Muscle of leg (tissue), 11 donors: ENCODE data around the gene DCAF11. TPM values are rescaled to one million over a fixed set of nuclear protein-coding genes. Genes with fewer than 3 reads are reported as not detected.

Experiments
- DNase-seq: peaks from one replicate; pipeline ENCODE4 v3.0.0; 2013
- H3K27ac ChIP-seq: one replicate; pipeline ENCODE4 v1.5.1; 2013; ENCODE audit warnings: mild to moderate bottlenecking, low read length, control low read depth
- H3K27me3 ChIP-seq: one replicate; pipeline ENCODE4 v1.6.1; 2013; ENCODE audit warnings: low read length; ENCODE audit not compliant: control insufficient read depth, insufficient read depth
- H3K36me3 ChIP-seq: one replicate; pipeline ENCODE4 v1.6.1; 2013; ENCODE audit warnings: low read length; ENCODE audit not compliant: control insufficient read depth, insufficient read depth
- H3K4me1 ChIP-seq: one replicate; pipeline ENCODE4 v1.6.1; 2013; ENCODE audit warnings: low read length; ENCODE audit not compliant: control insufficient read depth, insufficient read depth
- H3K4me3 ChIP-seq: one replicate; pipeline ENCODE4 v1.5.1; 2013; ENCODE audit warnings: low read length, control low read depth
- H3K9me3 ChIP-seq: replicated peaks from 2 replicates; pipeline ENCODE4 v1.6.1; 2013; ENCODE audit warnings: low read depth, low read length; ENCODE audit not compliant: control insufficient read depth
- WGBS: methylation state at CpG from one replicate; pipeline ENCODE4 v1.1.5; 2013; ENCODE audit warnings: missing lambda C conversion rate; ENCODE audit not compliant: insufficient coverage; 5-methylcytosine and 5-hydroxymethylcytosine counted together
- polyA plus RNA-seq, 8 donors: library from polyadenylated mRNA; unstranded; fragments of 120-200 nt; gene quantifications; one replicate each; pipeline versions ENCODE4 v1.2.1 to v1.2.3, GENCODE V29; 2013; ENCODE audit warnings: inconsistent platforms in 1 of 8, low replicate concordance in 1 of 8; ENCODE audit not compliant: insufficient read length in 8 of 8, insufficient read depth in 1 of 8
- total RNA-seq: library from RNA; stranded (reverse); fragments of 120-200 nt; gene quantifications from one replicate; pipeline ENCODE4 v1.2.4, GENCODE V29; 2013

DCAF11 gene
- total and polyA plus RNA-seq, 9 donors, result 40.2 to 47.8 (median 43.6) TPM

GRCh38 chr14:24078146-24078545, 36.4 kb upstream of the DCAF11 start:
- no CpG with 5 or more reads among the region's 3 CpGs for WGBS
- H3K27ac ChIP-seq, result no peak overlapping the region
- no peaks in the 10 kb centered on the region for H3K36me3 ChIP-seq
- H3K27me3 ChIP-seq, result peaks cover 52% of the 10 kb centered on the region
- no peak for DNase-seq
- H3K4me3 ChIP-seq, result no peak overlapping the region
- no peaks in the 10 kb centered on the region for H3K9me3 ChIP-seq
- H3K4me1 ChIP-seq, result peaks cover 11% of the 10 kb centered on the region

- H3K27ac ChIP-seq, result no peak overlapping the region
- peaks cover 11% of the 10 kb centered on the region for H3K4me1 ChIP-seq
- H3K4me3 ChIP-seq, result no peak overlapping the region
- H3K9me3 ChIP-seq, result no peaks in the 10 kb centered on the region
- DNase-seq, result no peak
- H3K27me3 ChIP-seq, result peaks cover 46% of the 10 kb centered on the region
- 27% methylated on average over 5 of the region's 9 CpGs for WGBS
- no peaks in the 10 kb centered on the region for H3K36me3 ChIP-seq
Measured at GRCh38 chr14:24079491-24080141, 35.0 kb upstream of the DCAF11 start.

- H3K9me3 ChIP-seq, result no peaks in the 10 kb centered on the region
Measured at GRCh38 chr14:24080142-24080530, 34.4 kb upstream of the DCAF11 start.

GRCh38 chr14:24080888-24081738, 33.5 kb upstream of the DCAF11 start:
- peaks cover 11% of the 10 kb centered on the region for H3K4me1 ChIP-seq
- peaks cover 46% of the 10 kb centered on the region for H3K27me3 ChIP-seq
- H3K27ac ChIP-seq, result no peak overlapping the region
- WGBS, result under 1% methylated on average over 62 of the region's 74 CpGs
- no peaks in the 10 kb centered on the region for H3K9me3 ChIP-seq
- no peaks in the 10 kb centered on the region for H3K36me3 ChIP-seq
- DNase-seq, result peak; percentile 27
- H3K4me3 ChIP-seq, result peak overlapping the region; percentile 45

More at GRCh38 chr14:24080142-24080530, 34.4 kb upstream of the DCAF11 start:
- 61% methylated on average over 6 of the region's 6 CpGs for WGBS
- Histone ChIP-seq H3K36me3 (no peaks in the 10 kb centered on the region), H3K27ac (no peak overlapping the region), H3K4me1 (peaks cover 11% of the 10 kb centered on the region), H3K4me3 (no peak overlapping the region), H3K27me3 (peaks cover 46% of the 10 kb centered on the region)
- DNase-seq, result no peak

- Histone ChIP-seq H3K4me1 (peaks cover 11% of the 10 kb centered on the region), H3K27me3 (peaks cover 46% of the 10 kb centered on the region), H3K36me3 (no peaks in the 10 kb centered on the region), H3K27ac (no peak overlapping the region), H3K9me3 (no peaks in the 10 kb centered on the region), H3K4me3 (peak overlapping the region; percentile 45)
- 14% methylated on average over 18 of the region's 26 CpGs for WGBS
- no peak for DNase-seq
Measured at GRCh38 chr14:24081739-24082211, 32.8 kb upstream of the DCAF11 start.

- no peak overlapping the region for H3K27ac ChIP-seq
- WGBS, result 50% methylated on average over 1 of the region's 5 CpGs
- no peaks in the 10 kb centered on the region for H3K9me3 ChIP-seq
- H3K4me1 ChIP-seq, result peaks cover 11% of the 10 kb centered on the region
- H3K36me3 ChIP-seq, result no peaks in the 10 kb centered on the region
- H3K27me3 ChIP-seq, result peaks cover 43% of the 10 kb centered on the region
- no peak overlapping the region for H3K4me3 ChIP-seq
- no peak for DNase-seq
Measured at GRCh38 chr14:24082411-24083080, 32.0 kb upstream of the DCAF11 start.

GRCh38 chr14:24083462-24083861, 31.1 kb upstream of the DCAF11 start:
- Histone ChIP-seq H3K27ac (no peak overlapping the region), H3K9me3 (no peaks in the 10 kb centered on the region), H3K4me3 (no peak overlapping the region), H3K27me3 (peaks cover 41% of the 10 kb centered on the region), H3K4me1 (peaks cover 11% of the 10 kb centered on the region), H3K36me3 (no peaks in the 10 kb centered on the region)
- 87% methylated on average over 1 of the region's 3 CpGs for WGBS
- DNase-seq, result no peak

- Histone ChIP-seq H3K4me3 (no peak overlapping the region), H3K27me3 (peaks cover 35% of the 10 kb centered on the region), H3K4me1 (peaks cover 11% of the 10 kb centered on the region), H3K36me3 (no peaks in the 10 kb centered on the region), H3K27ac (no peak overlapping the region), H3K9me3 (no peaks in the 10 kb centered on the region)
- WGBS, result 84% methylated on average over 2 of the region's 2 CpGs
- no peak for DNase-seq
Measured at GRCh38 chr14:24084440-24084839, 30.1 kb upstream of the DCAF11 start.

GRCh38 chr14:24085215-24085614, 29.4 kb upstream of the DCAF11 start:
- Histone ChIP-seq H3K27me3 (peaks cover 27% of the 10 kb centered on the region), H3K9me3 (no peaks in the 10 kb centered on the region), H3K4me1 (peaks cover 12% of the 10 kb centered on the region), H3K36me3 (no peaks in the 10 kb centered on the region), H3K27ac (no peak overlapping the region), H3K4me3 (no peak overlapping the region)
- 33% methylated on average over 2 of the region's 3 CpGs for WGBS
- DNase-seq, result no peak
